Hepatocyte (in vitro differentiated cells): Measurements from ENCODE around the gene TTLL5. TPM values are rescaled to one million over a fixed set of nuclear protein-coding genes. Genes with fewer than 3 reads are reported as not detected.

ENCODE experiments used
- DNase-seq: peaks from one replicate; pipeline ENCODE4 v3.0.0-alpha.2; 2016; ENCODE audit warnings: low spot score
- H2AFZ ChIP-seq: fragments of 200-600 bp; sonication (generic); 2 replicates; pipeline ENCODE4 v1.6.0; 2016; ENCODE audit warnings: antibody characterized with exemption, mild to moderate bottlenecking
- H3K27ac ChIP-seq: fragments of 200-600 bp; sonication (generic); 2 replicates; pipeline ENCODE4 v1.5.1; 2016; ENCODE audit warnings: mild to moderate bottlenecking
- H3K27me3 ChIP-seq: fragments of 200-600 bp; sonication (generic); 2 replicates; pipeline ENCODE4 v1.6.1; 2016
- H3K36me3 ChIP-seq: fragments of 200-600 bp; sonication (generic); replicated peaks from 2 replicates; pipeline ENCODE4 v1.5.1; 2016; ENCODE audit warnings: low read depth; ENCODE audit not compliant: insufficient read depth
- H3K4me1 ChIP-seq: fragments of 200-600 bp; sonication (generic); 2 replicates; pipeline ENCODE4 v1.5.1; 2016; ENCODE audit warnings: mild to moderate bottlenecking, moderate library complexity; ENCODE audit not compliant: insufficient read depth
- H3K4me2 ChIP-seq: fragments of 200-600 bp; sonication (generic); 2 replicates; pipeline ENCODE4 v1.6.0; 2016
- H3K4me3 ChIP-seq: fragments of 200-600 bp; sonication (generic); 2 replicates; pipeline ENCODE4 v1.5.1; 2016; ENCODE audit warnings: mild to moderate bottlenecking
- H3K79me2 ChIP-seq: fragments of 200-600 bp; sonication (generic); 2 replicates; pipeline ENCODE4 v1.6.0; 2017; ENCODE audit warnings: mild to moderate bottlenecking
- H3K9me2 ChIP-seq: fragments of 200-600 bp; sonication (generic); replicated peaks from 2 replicates; pipeline ENCODE4 v1.6.0; 2017; ENCODE audit warnings: mild to moderate bottlenecking; ENCODE audit not compliant: insufficient read depth
- H3K9me3 ChIP-seq: fragments of 200-600 bp; sonication (generic); 2 replicates; pipeline ENCODE4 v1.5.1; 2016; ENCODE audit warnings: low read depth, mild to moderate bottlenecking
- H4K20me1 ChIP-seq: fragments of 200-600 bp; sonication (generic); 2 replicates; pipeline ENCODE4 v1.6.0; 2016; ENCODE audit warnings: mild to moderate bottlenecking; ENCODE audit not compliant: insufficient read depth, poor library complexity, severe bottlenecking
- CTCF ChIP-seq: fragments of 200-600 bp; sonication (generic); IDR thresholded peaks from 2 replicates; pipeline ENCODE4 v1.5.1; 2016; ENCODE audit warnings: antibody characterized with exemption, mild to moderate bottlenecking; ENCODE audit not compliant: poor library complexity
- EZH2 ChIP-seq: fragments of 200-600 bp; sonication (generic); IDR thresholded peaks from 2 replicates; pipeline ENCODE4 v1.6.1; 2016; ENCODE audit warnings: antibody characterized with exemption, mild to moderate bottlenecking, borderline replicate concordance
- EZH2phosphoT487 ChIP-seq: fragments of 200-600 bp; sonication (generic); IDR thresholded peaks from one replicate; pipeline ENCODE4 v1.6.1; 2018; ENCODE audit warnings: antibody characterized with exemption, mild to moderate bottlenecking, low read depth, moderate library complexity; ENCODE audit not compliant: unreplicated experiment, severe bottlenecking
- WGBS: methylation state at CpG from one replicate; pipeline ENCODE4 v1.1.6; 2016; ENCODE audit warnings: low lambda C conversion rate; ENCODE audit errors: missing lambda C conversion rate; 5-methylcytosine and 5-hydroxymethylcytosine counted together
- polyA plus RNA-seq: library from polyadenylated mRNA; unstranded; fragments of >200 nt; fragmentation: Nextera tagmentation; extraction: Ambion mirVana; gene quantifications from 2 replicates; pipeline ENCODE4 v1.2.1, GENCODE V29; 2016
- total RNA-seq: library from RNA; depleted of rRNA; stranded (reverse); fragments of >200 nt; gene quantifications from 2 replicates; pipeline ENCODE4 v1.2.3, GENCODE V29; 2014

The TTLL5 gene
- total and polyA plus RNA-seq, 2 experiments from 2014 or later: 8.9 to 11.1 TPM

- H3K27me3 ChIP-seq: no peaks in the 10 kb centered on the region
- no peak for TF ChIP-seq EZH2
- no peak for TF ChIP-seq CTCF
- TF ChIP-seq EZH2phosphoT487: no peak
- no peaks in the 10 kb centered on the region for H3K36me3 ChIP-seq
- no peak overlapping the region for H3K27ac ChIP-seq
- no peaks in the 10 kb centered on the region for H4K20me1 ChIP-seq
- 95% methylated on average over 4 of the region's 4 CpGs for WGBS
- no peak overlapping the region for H2AFZ ChIP-seq
- H3K4me3 ChIP-seq: no peak overlapping the region
- H3K9me3 ChIP-seq: no peaks in the 10 kb centered on the region
- no peaks in the 10 kb centered on the region for H3K79me2 ChIP-seq
- no peak overlapping the region for H3K4me2 ChIP-seq
- no peaks in the 10 kb centered on the region for H3K9me2 ChIP-seq
- H3K4me1 ChIP-seq: peaks cover 3% of the 10 kb centered on the region
- DNase-seq: no peak
Measured at GRCh38 chr14:75615200-75615599, 45.8 kb upstream of the TTLL5 start.

GRCh38 chr14:75619548-75619947 is 41.5 kb upstream of the TTLL5 start:
- Histone ChIP-seq H3K36me3 (no peaks in the 10 kb centered on the region), H3K27ac (peak overlapping the region; percentile 56), H3K9me2 (no peaks in the 10 kb centered on the region), H4K20me1 (no peaks in the 10 kb centered on the region), H3K4me3 (no peak overlapping the region), H3K27me3 (no peaks in the 10 kb centered on the region), H3K4me2 (no peak overlapping the region), H3K9me3 (no peaks in the 10 kb centered on the region), H3K4me1 (peaks cover 8% of the 10 kb centered on the region), H2AFZ (no peak overlapping the region), H3K79me2 (no peaks in the 10 kb centered on the region)
- TF ChIP-seq EZH2phosphoT487: no peak
- TF ChIP-seq CTCF: no peak
- TF ChIP-seq EZH2: no peak
- WGBS: 71% methylated on average over 1 of the region's 1 CpG
- DNase-seq: no peak

GRCh38 chr14:75625034-75625433 is 36.0 kb upstream of the TTLL5 start:
- Histone ChIP-seq H3K9me3 (no peaks in the 10 kb centered on the region), H3K27me3 (no peaks in the 10 kb centered on the region), H3K4me1 (peaks cover 7% of the 10 kb centered on the region), H2AFZ (no peak overlapping the region), H3K9me2 (no peaks in the 10 kb centered on the region), H3K4me2 (no peak overlapping the region), H3K36me3 (no peaks in the 10 kb centered on the region), H3K79me2 (no peaks in the 10 kb centered on the region), H4K20me1 (no peaks in the 10 kb centered on the region), H3K4me3 (no peak overlapping the region), H3K27ac (no peak overlapping the region)
- 97% methylated on average over 3 of the region's 3 CpGs for WGBS
- no peak for TF ChIP-seq CTCF
- no peak for DNase-seq

GRCh38 chr14:75626396-75626795 is 34.6 kb upstream of the TTLL5 start:
- no peak for DNase-seq
- Histone ChIP-seq H3K4me1 (no peaks in the 10 kb centered on the region), H2AFZ (no peak overlapping the region), H3K36me3 (no peaks in the 10 kb centered on the region), H3K4me3 (no peak overlapping the region), H3K27me3 (no peaks in the 10 kb centered on the region), H3K27ac (no peak overlapping the region), H3K4me2 (no peak overlapping the region), H3K9me3 (no peaks in the 10 kb centered on the region), H4K20me1 (no peaks in the 10 kb centered on the region), H3K9me2 (no peaks in the 10 kb centered on the region), H3K79me2 (no peaks in the 10 kb centered on the region)
- 92% methylated on average over 3 of the region's 3 CpGs for WGBS
- TF ChIP-seq EZH2phosphoT487: no peak
- no peak for TF ChIP-seq CTCF
- TF ChIP-seq EZH2: no peak
